ENCODE measurements around the gene TXNRD1.
"Not testable (repeated sequence)": the region's sequence is repeated elsewhere in the genome, so short reads cannot be mapped to it uniquely, and the experiment has no call there.

Gene TXNRD1

DNA sequence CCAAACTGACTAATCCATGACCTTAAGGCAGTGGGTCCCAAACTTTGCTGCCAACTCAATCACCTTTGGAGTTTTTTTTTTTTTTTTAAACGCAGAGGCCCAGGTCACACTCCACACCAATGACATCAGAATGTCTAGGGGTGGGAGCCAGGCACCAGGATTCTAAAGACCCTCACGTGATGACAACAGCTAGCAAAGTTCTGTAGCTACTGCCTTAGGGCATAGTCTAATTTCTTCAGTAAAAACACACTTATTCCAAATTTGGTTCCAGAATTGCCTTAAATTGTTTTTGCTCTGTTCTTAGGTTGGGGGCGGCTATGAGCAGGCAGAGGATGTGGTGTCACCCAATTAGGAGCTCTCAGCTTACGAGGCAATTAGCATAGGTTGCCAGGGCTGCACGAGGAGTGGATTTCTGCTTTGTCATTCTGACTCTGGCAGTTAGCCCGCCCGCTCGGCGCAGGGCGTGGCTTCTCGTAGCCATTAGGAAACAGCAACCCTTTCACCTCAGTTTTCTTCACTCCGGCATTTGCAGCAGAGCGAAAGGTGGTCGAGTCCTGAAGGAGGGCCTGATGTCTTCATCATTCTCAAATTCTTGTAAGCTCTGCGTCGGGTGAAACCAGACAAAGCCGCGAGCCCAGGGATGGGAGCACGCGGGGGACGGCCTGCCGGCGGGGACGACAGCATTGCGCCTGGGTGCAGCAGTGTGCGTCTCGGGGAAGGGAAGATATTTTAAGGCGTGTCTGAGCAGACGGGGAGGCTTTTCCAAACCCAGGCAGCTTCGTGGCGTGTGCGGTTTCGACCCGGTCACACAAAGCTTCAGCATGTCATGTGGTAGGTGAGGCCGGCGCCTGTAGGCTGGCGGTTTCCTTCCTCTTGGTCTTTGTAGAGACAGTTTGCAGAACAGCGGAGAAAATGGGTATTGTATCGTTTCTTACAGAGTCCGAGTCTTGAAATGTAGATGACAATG is 71.2 kb downstream of the TXNRD1 start:
- peak overlapping the region; percentile 80 for H3K4me3 ChIP-seq

DNA sequence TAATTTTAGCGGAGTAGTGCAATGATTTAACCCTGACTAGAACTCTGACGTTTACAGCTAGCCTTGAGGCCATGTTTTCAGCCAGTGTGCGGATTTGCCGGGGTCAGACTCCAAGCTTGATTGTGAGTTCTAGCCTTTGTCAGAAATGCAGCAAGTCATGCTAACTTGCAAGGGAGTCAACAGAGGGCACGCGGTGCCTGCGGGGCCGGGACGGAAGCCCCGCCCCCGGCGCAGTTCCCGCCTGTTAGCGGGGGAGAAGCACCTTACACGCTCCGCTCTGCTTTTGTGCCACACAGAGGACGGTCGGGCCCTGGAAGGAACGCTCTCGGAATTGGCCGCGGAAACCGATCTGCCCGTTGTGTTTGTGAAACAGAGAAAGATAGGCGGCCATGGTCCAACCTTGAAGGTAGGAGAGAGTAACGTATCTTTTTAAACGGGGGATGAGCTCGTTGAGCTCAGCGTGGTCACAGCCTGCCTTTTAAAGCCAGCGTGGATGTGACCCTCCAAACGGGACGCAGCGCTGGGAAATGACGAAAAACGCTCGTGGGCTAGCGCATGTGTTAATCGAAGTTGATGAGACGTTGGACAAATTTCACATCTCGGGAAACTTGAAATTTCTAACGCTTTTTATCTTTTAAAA is 73.2 kb downstream of the TXNRD1 start:
- Histone ChIP-seq H3K4me1 (peaks cover 37% of the 10 kb centered on the region), H3K27me3 (ENCODE audit: low read depth) (no peaks in the 10 kb centered on the region), H3K4me3 (peak overlapping the region; percentile 80), H3K36me3 (replicated peaks) (peaks cover 24% of the 10 kb centered on the region), H3K9me3 (no peaks in the 10 kb centered on the region)
- in situ Hi-C loops (cut with MboI; ENCODE audit: low sequenced_read_pairs): no loop called here
- DNase-seq (ENCODE audit: low spot score in 2 of 2): peak; percentile 94 to 97

More for the DNA sequence above, 71.2 kb downstream of the TXNRD1 start:
- DNase-seq (ENCODE audit: low spot score in 2 of 2): peak; percentile 94 to 98
- Histone ChIP-seq H3K9me3 (no peaks in the 10 kb centered on the region), H3K27me3 (ENCODE audit: low read depth) (no peaks in the 10 kb centered on the region), H3K4me1 (peaks cover 22% of the 10 kb centered on the region), H3K36me3 (replicated peaks) (peaks cover 14% of the 10 kb centered on the region)
- in situ Hi-C loops (cut with MboI; ENCODE audit: low sequenced_read_pairs): no loop called here

DNA sequence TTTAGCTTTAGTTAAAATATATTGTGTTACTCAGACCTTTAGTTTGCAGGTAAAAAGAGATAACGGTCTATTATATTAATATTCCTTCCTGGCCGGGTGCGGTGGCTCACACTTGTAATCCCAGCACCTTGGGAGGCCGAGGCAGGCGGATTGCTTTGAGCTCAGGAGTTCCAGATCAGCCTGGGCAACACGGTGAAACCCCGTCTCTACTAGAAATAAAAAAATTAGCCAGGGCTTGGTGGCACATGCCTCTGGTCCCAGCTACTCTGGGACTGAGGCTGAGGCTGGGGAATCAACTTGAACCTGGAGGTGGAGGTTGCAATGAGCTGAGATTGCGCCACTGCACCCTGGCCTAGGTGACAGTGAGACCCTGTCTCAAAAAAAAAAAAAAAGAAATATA is 74.7 kb downstream of the TXNRD1 start:
- Histone ChIP-seq H3K27me3 (ENCODE audit: low read depth) (no peaks in the 10 kb centered on the region), H3K4me1 (peaks cover 37% of the 10 kb centered on the region), H3K4me3 (peak overlapping the region; percentile 80; the same call in 1 of the 2 replicates), H3K9me3 (no peaks in the 10 kb centered on the region), H3K36me3 (replicated peaks) (peaks cover 37% of the 10 kb centered on the region)
- in situ Hi-C loops (cut with MboI; ENCODE audit: low sequenced_read_pairs): no loop called here
- no peak for DNase-seq (ENCODE audit: low spot score in 2 of 2)

DNA sequence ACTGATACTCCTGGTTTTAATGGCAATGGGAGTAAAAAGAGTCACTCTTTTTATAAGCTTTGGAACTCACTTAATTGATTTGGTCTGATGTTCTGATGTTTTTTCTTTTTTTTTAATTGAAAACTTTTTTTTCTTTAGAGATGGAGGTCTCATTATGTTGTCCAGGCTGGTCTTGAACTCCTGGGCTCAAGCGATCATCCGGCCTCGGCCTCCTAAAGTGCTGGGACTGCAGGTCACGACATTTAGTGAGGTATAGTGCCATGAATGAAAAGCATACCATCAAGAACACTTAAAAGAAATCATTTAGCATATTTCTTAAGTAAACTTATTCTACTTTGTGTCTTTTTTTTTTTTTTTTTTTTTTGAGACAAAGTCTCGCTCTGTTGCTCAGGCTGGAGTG is 75.3 kb downstream of the TXNRD1 start:
- no peaks in the 10 kb centered on the region for H3K27me3 ChIP-seq (ENCODE audit: low read depth)
- H3K9me3 ChIP-seq: no peaks in the 10 kb centered on the region
- H3K4me3 ChIP-seq: no peak overlapping the region
- H3K36me3 ChIP-seq (replicated peaks): peaks cover 42% of the 10 kb centered on the region
- H3K4me1 ChIP-seq: peaks cover 32% of the 10 kb centered on the region
- DNase-seq (ENCODE audit: low spot score in 2 of 2): no peak
- in situ Hi-C loops (cut with MboI; ENCODE audit: low sequenced_read_pairs): no loop called here

DNA sequence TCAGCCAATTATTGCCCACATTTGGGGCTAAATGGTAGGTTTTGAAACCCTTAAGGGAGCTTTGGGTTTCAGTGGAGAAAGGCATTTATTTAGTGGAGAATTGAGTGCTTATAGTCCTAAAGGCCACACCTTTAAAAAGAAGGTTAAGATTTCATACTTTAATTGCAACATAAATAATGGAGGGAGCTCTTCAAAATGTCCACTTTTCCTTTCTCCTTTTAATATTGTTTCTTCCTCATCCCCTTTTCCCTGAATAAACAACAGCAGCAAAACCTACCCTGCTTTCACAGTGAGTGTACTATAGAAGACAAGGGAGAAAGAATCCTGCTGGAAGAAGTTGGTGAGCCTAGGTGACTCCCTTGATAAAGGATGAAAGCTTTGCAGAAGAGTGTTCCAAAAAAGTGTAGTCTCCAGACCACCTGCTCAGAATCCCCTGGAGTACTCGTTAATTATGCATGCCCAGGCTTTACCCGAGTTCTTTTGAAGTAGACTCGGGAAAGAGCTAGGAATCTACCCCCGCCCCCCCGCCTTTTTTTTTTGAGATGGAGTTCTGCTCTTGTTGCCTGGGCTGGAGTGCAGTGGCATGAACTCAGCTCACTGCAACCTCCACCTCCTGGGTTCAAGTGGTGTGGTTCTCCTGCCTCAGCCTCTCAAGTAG is 76.4 kb downstream of the TXNRD1 start:
- in situ Hi-C loops (cut with MboI; ENCODE audit: low sequenced_read_pairs): no loop called here
- DNase-seq (ENCODE audit: low spot score in 2 of 2): peak; percentile 67
- peaks cover 53% of the 10 kb centered on the region for H3K36me3 ChIP-seq (replicated peaks)
- H3K4me3 ChIP-seq: no peak overlapping the region
- H3K9me3 ChIP-seq: no peaks in the 10 kb centered on the region
- no peaks in the 10 kb centered on the region for H3K27me3 ChIP-seq (ENCODE audit: low read depth)
- peaks cover 24% of the 10 kb centered on the region for H3K4me1 ChIP-seq

DNA sequence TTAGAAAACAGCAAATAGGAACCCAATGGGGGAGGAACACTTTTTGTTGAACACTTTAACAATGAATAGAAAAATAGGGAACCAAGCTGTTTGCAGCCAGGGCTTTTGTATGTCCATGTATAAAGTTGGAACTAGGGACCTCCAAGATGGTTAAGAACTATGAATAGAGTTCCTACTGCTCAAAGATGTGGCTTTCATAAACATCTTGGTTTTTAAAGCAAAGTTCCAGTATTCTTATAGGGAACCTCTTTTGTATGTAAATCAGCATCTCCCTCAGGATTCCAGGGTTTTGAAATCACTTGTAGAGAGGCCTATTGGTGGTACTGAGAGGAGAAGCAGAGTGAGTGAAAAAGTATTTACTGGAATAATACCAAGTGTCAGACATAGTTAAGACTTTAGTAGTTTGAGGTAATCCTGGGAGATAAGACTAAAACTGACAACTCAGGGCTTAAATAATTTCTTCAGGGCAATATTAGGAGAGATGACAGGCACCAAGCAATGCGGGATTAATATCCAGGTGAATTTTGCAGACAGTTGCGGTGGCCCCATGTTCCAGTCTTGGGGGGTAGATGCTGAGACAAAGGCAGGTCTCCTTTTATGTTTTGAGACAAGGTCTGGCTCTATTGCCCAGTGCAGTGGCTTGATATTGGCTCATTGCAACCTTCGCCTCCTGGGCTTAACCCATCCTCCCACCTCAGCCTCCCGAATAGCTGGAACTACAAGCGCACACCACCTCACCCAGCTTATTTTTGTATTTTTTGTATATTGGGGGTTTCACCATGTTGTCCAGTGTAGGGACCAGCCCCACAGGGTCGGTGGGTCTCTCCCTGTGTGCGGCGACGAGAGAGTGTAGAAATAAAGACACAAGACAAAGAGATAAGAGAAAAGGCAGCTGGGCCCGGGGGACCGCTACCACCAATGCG is 77.6 kb downstream of the TXNRD1 start:
- Histone ChIP-seq H3K4me1 (peaks cover 24% of the 10 kb centered on the region), H3K9me3 (no peaks in the 10 kb centered on the region), H3K36me3 (replicated peaks) (peaks cover 63% of the 10 kb centered on the region), H3K4me3 (no peak overlapping the region), H3K27me3 (ENCODE audit: low read depth) (no peaks in the 10 kb centered on the region)
- DNase-seq (ENCODE audit: low spot score in 2 of 2): peak in 1 of 2 experiments; percentile 52
- in situ Hi-C loops (cut with MboI; ENCODE audit: low sequenced_read_pairs): no loop called here

DNA sequence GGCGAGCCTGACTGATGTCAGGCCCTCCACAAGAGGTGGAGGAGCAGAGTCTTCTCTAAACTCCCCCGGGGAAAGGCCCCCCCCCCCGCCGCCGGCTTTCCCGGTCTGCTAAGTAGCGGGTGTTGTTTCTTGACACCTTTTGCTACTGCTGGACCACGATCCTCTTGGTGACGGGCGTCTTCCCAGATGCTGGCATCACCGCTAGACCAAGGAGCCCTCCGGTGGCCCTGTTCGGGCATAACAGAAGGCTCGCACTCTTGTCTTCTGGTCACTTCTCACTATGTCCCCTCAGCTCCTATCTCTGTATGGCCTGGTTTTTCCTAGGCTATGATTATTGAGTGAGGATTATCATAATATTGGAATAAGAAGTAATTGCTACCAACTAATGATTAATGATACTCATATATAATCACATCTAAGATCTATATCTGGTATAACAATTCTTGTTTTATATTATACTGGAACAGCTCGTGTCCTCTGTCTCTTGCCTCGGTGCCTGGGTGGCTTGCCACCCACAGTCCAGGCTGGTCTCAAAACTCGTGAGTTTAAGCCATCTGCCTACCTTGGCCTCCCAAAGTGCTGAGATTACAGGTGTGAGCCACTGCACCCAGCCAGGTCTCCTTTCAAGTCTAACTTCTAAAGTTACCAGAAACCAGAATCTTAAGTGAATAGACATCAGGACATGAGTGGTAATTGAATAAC is 78.7 kb downstream of the TXNRD1 start:
- peak in 1 of 2 experiments; percentile 63 for DNase-seq (ENCODE audit: low spot score in 2 of 2)
- H3K9me3 ChIP-seq; in situ Hi-C loops (cut with MboI; ENCODE audit: low sequenced_read_pairs); H3K4me3 ChIP-seq; H3K27me3 ChIP-seq (ENCODE audit: low read depth): not testable (repeated sequence)
- H3K4me1 ChIP-seq: peaks cover 24% of the 10 kb centered on the region
- H3K36me3 ChIP-seq (replicated peaks): peaks cover 67% of the 10 kb centered on the region

DNA sequence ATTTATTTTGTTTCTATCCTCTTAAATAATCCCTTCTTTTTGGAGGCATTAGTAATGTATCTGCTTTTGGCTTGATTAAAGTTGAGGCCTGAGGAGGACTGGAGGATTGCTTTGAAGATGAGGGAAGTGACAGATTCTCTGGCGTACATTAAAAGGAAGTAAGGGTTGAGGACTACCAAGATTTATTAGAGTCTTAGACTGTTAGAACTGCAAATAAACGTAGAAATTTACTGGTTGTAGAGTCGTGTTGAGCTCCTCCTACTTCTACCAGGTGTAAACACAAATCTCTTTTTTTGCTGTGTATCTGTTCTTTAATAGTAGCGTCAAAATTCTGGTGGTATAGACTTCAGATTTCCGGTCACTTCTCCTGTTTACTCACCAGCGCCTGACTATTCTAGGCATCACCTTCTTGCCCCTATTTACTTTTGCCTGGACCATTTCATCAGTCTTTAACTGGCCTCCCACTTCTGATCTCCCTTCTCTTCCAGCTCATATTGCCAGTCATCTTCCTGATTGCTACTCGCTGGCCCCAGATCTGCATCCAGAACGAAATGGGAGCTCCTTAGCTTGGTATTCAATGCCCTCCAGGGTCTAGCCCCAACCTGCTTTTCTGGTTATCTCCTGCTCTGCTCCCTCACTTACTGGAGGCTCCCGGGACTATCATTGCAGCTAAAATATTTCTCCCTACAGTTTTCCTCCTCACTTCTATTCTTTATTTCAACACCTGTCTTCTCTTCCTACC is 79.5 kb downstream of the TXNRD1 start:
- in situ Hi-C loops (cut with MboI; ENCODE audit: low sequenced_read_pairs): no loop called here
- no peak for DNase-seq (ENCODE audit: low spot score in 2 of 2)
- H3K9me3 ChIP-seq: no peaks in the 10 kb centered on the region

DNA sequence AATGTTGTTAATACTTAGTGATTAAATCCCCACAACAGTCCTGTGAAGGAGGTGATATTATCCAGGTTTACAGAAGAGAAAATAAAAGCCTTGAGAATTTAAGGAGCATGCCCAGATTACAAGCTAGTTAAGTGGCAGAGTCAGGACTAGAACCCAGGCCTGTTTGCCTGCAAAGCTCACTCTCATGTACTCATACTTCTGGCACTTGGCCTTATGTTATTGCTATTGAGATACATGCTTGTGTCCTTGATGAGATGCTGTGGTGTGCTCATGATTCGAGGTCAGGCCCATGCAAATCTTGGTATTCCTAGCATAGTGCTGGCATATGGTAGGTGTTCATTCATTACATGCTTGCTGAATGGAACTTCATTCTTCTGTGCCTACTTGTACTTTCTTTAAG is 80.4 kb downstream of the TXNRD1 start:
- H3K4me3 ChIP-seq: no peak overlapping the region
- DNase-seq (ENCODE audit: low spot score in 2 of 2): no peak
- in situ Hi-C loops (cut with MboI; ENCODE audit: low sequenced_read_pairs): no loop called here
- H3K36me3 ChIP-seq (replicated peaks): peaks cover 72% of the 10 kb centered on the region
- H3K4me1 ChIP-seq: peaks cover 19% of the 10 kb centered on the region
- H3K9me3 ChIP-seq: no peaks in the 10 kb centered on the region
- H3K27me3 ChIP-seq (ENCODE audit: low read depth): no peaks in the 10 kb centered on the region

More for the DNA sequence above, 79.5 kb downstream of the TXNRD1 start:
- Histone ChIP-seq H3K4me1 (peaks cover 20% of the 10 kb centered on the region), H3K4me3 (no peak overlapping the region), H3K27me3 (ENCODE audit: low read depth) (no peaks in the 10 kb centered on the region), H3K36me3 (replicated peaks) (peaks cover 66% of the 10 kb centered on the region)

DNA sequence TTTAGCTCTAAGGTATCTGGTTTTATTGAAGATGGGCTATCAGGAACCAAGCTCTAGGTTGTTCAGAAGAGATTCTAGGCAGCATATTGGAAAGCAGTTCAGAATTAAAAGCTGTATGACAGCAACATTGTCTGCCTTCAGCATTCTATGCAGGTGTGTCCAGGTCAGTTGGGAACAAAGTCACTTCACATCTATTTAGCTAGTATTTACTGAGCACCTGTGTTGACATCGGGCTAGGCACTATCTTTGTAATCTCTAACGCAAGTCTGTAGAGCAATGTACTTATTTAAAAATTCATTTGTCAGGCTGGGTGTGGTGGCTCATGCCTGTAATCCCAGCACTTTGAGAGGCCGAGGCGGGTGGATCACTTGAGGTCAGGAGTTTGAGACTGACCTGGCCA is 81.1 kb downstream of the TXNRD1 start:
- peaks cover 72% of the 10 kb centered on the region for H3K36me3 ChIP-seq (replicated peaks)
- in situ Hi-C loops (cut with MboI; ENCODE audit: low sequenced_read_pairs): no loop called here
- H3K4me3 ChIP-seq: no peak overlapping the region
- H3K27me3 ChIP-seq (ENCODE audit: low read depth): no peaks in the 10 kb centered on the region
- peaks cover 16% of the 10 kb centered on the region for H3K4me1 ChIP-seq
- DNase-seq (ENCODE audit: low spot score in 2 of 2): no peak
- no peaks in the 10 kb centered on the region for H3K9me3 ChIP-seq

DNA sequence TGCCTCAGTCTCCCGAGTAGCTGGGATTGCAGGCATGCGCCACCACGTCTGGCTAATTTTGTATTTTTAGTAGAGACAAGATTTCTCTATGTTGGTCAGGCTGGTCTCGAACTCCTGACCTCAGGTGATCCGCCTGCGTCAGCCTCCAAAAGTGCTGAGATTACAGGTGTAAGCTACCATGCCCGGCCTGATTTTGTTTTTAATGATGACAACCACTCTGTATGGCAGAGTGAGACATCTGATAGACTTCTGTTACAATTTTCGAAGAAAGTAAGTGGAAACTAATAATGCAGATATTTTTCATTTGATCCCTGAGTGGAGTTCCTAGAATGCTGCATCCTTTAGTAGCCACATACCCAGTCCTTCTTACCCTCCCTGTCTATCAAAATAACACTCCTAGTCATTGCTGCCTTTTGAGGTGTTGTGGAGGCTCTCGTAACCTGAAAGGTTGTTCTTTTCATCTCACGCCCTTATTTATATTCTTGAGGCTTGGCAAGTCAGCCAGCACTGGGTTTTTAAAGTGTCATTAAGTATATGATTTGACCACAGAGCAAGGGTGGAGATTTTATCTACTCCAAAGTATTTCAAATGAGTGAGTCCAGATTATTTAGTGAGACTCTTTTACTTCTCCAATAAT is 82.0 kb downstream of the TXNRD1 start:
- H3K4me3 ChIP-seq: no peak overlapping the region
- no peak for DNase-seq (ENCODE audit: low spot score in 2 of 2)
- H3K9me3 ChIP-seq: no peaks in the 10 kb centered on the region
- H3K4me1 ChIP-seq: peaks cover 7% of the 10 kb centered on the region
- peaks cover 71% of the 10 kb centered on the region for H3K36me3 ChIP-seq (replicated peaks)
- H3K27me3 ChIP-seq (ENCODE audit: low read depth): no peaks in the 10 kb centered on the region
- in situ Hi-C loops (cut with MboI; ENCODE audit: low sequenced_read_pairs): no loop called here

All from HAP-1 (cell line).